DMS53 treated with DMSO at 0.1 percent for 48 hours (cell line): Measurements from ENCODE around the gene MYCBPAP.

Experiments used
- DNase-seq: peaks from one replicate; lab custom pipeline; 2025; ENCODE audit not compliant: unreplicated experiment; lab: John Stamatoyannopoulos, UW

Gene MYCBPAP

DNA sequence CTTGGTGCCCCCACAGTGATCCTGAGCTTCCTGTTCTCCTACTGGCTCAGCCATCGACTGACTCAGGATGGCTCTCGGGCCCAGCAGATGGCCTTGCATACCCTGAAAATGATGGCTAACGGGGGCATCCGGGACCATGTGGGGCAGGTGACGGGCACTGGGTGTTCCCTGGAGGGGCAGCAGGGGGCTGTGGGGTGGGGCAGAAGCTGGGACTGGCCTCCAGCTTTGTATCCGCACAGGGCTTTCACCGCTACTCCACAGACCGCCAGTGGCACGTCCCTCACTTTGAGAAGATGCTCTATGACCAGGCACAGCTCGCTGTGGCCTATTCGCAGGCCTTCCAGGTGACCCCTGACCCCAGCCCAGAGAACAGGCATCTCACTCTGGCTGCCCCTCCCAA is 41.7 kb downstream of the MYCBPAP start:
- DNase-seq = no peak

DNA sequence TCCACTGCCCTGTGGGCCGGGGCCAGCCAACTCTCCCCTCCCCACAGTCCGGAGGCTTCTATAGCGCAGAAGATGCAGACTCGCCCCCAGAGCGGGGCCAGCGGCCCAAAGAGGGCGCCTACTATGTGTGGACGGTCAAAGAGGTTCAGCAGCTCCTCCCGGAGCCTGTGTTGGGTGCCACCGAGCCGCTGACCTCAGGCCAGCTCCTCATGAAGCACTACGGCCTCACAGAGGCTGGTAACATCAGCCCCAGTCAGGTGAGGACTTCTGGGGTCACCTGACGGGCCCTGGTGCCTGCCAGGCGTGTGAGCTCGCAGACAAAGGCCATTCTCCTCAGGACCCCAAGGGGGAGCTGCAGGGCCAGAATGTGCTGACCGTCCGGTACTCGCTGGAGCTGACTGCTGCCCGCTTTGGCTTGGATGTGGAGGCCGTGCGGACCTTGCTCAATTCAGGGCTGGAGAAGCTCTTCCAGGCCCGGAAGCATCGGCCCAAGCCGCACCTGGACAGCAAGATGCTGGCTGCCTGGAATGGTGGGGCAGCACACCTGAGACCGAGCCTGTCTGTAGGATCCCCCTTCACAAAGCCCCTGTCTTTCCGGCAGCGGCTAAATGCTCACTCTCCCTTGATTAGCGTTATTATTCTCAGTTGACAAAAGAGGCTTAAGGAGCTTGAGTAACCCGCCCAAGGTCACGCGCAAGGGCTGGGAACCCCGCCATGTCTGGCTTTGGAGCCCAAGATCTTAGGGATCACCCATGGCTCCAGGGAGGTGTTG is 42.6 kb downstream of the MYCBPAP start:
- peak; percentile 74 for DNase-seq

DNA sequence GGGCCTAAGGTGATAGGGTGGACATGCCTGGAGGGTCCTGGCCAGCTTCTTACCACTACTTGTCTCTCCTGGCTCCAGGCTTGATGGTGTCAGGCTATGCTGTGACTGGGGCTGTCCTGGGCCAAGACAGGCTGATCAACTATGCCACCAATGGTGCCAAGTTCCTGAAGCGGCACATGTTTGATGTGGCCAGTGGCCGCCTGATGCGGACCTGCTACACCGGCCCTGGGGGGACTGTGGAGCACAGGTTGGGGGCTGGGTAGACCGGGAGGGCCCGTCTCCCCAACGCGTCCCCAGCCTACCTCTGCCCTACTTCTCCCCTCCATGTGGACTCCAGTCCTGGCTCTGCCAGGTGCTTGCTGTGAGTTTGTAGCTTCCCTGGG is 43.2 kb downstream of the MYCBPAP start:
- no peak for DNase-seq

- no peak for DNase-seq
Observed at GRCh38 chr17:50551884-50552283, 43.6 kb downstream of the MYCBPAP start.

DNA sequence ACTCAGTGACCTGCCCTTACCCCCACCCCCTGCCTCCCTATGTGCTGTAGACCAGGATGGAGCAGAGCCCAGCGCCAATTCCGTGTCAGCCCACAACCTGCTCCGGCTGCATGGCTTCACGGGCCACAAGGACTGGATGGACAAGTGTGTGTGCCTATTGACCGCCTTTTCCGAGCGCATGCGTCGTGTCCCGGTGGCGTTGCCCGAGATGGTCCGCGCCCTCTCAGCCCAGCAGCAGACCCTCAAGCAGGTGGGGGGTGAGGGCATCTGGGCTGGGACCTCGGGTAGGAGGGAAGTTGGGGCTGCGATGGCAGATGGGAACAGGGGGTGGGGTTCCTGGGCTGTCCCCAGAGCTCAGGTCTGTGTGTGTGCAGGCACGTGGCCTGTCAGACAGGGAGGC is 46.0 kb downstream of the MYCBPAP start:
- no peak for DNase-seq

GRCh38 chr17:50556803-50557202 is 48.6 kb downstream of the MYCBPAP start:
- peak; percentile 35 for DNase-seq

DNA sequence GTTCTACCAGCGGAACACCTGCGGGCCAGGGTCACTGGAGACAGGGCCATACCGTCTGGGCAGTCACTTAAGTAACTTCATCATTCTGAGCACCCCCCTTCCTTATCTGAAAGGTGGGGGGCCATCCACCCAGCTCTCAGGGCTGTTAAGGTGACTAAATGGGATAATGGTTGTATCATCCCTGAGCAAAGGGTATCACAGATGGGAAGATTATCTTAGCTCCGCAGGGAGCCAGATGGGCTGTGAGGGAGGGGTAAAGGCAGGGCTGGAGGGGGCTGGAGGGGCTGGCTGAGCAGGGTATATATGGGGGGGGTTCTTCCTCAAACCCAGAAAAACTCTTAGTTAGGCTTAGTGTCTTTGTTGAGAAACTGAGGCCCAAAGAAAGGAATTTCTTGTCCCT is 49.4 kb downstream of the MYCBPAP start:
- no peak for DNase-seq

GRCh38 chr17:50558091-50558490 is 49.9 kb downstream of the MYCBPAP start:
- DNase-seq = no peak

DNA sequence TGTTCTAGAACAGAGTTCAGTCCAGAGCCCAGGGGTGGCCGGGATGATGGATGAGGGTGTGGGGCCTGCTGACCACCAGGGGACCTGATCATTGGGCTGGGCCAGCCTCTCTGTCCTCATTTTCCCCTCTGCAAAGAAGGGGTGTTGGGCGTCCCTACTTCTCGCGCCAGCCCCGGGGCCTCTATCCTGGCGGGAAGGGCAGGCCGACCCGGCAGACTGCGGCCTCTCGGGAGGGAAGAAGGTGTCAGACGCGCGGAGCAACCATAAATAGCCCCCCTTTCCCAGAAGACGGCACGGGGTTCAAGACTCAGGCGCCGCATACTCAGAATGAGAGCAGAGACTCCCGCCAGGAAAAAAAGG is 50.3 kb downstream of the MYCBPAP start:
- no peak for DNase-seq

DNA sequence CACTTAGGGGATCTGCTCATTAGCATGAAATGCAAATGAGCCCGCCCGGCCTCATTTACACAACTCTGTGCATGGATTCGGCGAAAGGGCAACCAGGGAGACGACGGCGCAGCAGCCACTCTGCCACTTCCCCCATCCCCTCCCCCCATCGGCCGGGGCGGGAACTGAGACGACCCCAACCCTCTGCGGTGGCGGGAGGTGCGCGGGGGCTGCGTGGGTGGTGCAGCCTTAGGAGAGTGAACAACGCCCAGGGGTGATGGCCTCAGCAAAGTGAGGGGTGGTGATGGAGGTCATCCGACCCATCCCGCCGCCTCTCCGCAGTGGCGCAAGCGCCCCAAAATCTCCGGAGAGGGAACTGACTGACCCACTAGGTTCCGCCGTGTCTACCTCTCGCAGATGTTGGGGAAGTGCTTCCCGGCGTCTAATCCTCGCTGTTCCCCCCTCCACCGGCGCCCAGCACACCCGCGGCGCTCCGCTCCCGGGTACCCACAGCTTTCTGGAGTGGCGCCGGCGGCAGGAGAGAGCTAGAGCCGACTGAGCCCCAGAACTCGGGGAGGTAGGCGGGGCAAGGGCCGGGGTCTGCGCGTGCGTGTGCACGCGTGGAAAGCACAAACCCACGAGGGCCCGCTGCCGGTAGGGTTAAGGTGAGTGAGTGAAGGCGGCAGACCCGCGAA is 50.8 kb downstream of the MYCBPAP start:
- DNase-seq = no peak

DNA sequence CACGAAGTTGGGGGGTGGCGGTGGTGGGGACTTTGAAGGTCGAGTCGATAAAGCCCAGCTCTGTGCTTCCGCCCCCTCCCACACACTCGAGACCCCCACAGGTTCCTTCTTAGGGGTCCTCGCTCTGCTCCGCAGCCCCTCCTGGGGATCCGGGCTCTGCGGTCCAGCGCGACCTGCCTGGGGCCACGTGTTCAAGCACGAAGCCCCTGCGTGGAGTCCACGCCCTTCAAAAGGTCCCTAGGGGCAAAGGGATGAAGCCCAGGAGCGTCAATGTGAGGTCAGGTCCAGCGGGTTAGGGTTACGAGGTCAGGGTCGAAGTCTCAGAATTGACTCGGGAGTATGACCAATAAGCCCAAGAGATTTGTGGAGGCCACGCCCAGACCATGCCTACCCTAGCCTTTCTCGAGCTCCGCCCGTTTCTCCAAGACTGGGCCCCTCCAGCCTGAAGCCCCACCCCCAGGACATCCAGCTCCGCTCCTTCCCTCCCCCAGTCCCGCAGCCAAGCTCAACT is 51.5 kb downstream of the MYCBPAP start:
- DNase-seq = peak; percentile 60

GRCh38 chr17:50560185-50560824 is 52.1 kb downstream of the MYCBPAP start, which contains the start of gene CACNA1G:
Gene CACNA1G, plus strand, starts transcription at chr17:50560715. Its CDS starts 745 bp downstream, at chr17:50561460.
- DNase-seq = peak; percentile 88

GRCh38 chr17:50560931-50561745 is 52.9 kb downstream of the MYCBPAP start:
- DNase-seq = no peak

DNA sequence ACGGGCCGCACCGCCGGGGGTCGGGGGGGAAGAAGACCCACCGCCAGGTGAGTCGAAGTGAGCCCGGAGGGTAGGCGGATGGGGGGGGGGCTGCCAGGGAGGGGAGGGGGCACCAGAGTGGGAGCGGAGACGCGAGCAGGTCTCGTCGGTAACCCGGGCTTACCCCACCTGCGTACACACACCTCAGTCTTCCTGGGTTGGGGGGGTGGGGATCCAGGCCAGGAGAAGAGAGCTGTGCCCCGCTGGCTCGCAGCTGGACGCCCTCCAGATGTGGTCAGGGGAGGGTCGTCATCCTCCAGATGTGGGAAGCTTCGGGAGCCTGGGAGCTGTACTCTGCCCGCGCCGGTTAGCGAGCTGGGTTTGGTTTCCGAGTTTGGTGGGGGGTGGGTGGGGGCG is 53.5 kb downstream of the MYCBPAP start:
- no peak for DNase-seq

GRCh38 chr17:50562242-50563091 is 54.2 kb downstream of the MYCBPAP start:
- DNase-seq = no peak

DNA sequence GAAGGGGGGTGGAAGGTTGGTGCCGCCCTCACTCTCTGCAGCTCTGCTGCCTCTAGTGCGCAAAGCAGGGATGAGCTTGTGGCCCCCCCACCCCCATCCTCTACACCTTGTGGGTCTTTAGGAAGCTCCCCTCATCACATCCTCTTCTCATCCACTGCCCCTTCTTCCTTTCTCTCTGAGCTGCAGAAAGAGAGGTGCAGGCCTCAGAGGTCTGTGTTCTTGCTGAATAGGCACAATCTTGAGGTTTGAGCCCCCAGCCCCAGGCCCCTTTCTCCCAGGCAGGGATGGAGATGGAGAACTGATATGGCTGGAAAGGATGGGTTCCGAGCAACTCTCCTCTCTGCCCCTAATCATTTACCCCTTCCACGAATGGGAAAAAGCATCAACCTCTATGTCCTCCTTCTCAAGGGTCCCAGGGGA is 54.9 kb downstream of the MYCBPAP start:
- DNase-seq = no peak

DNA sequence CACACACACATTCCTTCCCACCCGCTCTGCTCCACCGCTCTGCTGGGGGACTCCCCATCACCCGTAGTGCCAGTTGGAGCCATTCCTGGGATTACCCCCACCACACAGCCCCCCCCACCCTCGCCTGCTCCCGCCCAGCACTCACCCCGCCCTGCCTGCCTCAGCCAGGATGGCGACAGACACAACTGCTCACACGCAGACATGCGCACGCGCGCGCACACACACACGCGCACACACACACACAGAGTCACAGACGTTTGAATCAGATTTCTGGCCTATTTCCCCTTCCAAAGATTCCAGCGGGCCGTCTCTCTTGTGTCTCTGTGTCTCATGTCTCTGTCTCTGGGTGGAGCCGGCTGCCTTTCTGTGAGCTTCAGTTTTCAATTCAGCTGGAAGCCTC is 56.7 kb downstream of the MYCBPAP start:
- DNase-seq = no peak

- no peak for DNase-seq
Observed at GRCh38 chr17:50565402-50566350, 57.4 kb downstream of the MYCBPAP start.

GRCh38 chr17:50566886-50567285 is 58.6 kb downstream of the MYCBPAP start:
- no peak for DNase-seq
